T47D (cell line): ENCODE measurements around the gene SMARCA2.

Experiments used
- DNase-seq, 2 experiments: peaks; one replicate each; pipeline versions ENCODE4 v3.0.0 to v3.0.0-alpha.2; 2011 to 2012; ENCODE audit warnings: low read depth in 1 of 2, low spot score in 1 of 2
- JUND ChIP-seq: IDR thresholded peaks from 2 replicates; pipeline ENCODE4 v1.6.1; 2012; ENCODE audit warnings: low read depth
- in situ Hi-C: cut with HindIII; loops from 2 replicates; pipeline ENCODE4 v1.10.0; 2016; ENCODE audit warnings: low sequenced_read_pairs, low pct_unique_long_range_greater_than_20kb

SMARCA2 gene

GRCh38 chr9:2190939-2191608 is 175.9 kb downstream of the SMARCA2 start:
- in situ Hi-C loops: no loop called here
- no peak for DNase-seq
- no peak for TF ChIP-seq JUND

DNA sequence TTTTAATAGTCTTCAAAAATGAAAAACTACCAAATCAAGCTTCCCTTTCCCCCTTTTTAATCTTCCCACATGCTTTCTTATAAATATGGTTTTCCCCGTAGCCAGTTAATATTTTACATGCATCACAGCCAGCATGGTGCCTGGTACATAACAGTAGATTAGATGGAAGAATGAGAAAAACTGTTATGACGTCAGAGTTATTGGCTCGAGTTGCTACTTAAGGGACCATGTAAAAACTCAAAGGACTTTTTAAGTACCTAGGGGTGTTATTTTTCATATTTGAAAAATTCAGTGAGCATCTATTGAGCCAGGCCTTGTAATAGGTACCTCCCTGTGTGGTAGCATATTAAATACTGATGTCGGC is 176.4 kb downstream of the SMARCA2 start:
- TF ChIP-seq JUND: no peak
- no peak for DNase-seq
- in situ Hi-C loops: no loop called here

DNA sequence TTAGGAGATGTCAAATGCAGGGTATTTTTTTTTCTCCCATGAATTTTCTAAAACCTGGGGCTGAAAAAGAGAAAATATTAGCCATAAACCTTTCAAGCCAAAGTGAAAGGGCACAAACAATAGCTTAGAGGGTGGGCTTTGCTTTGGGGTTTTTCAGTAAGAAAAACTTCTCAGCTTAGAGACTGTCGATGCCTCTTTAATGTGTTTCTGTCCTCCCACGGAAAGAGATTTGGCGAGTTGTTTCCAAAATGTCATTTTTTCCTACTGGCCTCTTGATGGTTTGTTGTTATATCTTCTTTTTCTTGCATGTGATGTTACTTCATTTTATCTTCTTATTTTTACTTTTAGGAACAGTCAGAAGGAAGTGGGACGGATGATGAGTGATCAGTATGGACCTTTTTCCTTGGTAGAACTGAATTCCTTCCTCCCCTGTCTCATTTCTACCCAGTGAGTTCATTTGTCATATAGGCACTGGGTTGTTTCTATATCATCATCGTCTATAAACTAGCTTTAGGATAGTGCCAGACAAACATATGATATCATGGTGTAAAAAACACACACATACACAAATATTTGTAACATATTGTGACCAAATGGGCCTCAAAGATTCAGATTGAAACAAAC is 177.3 kb downstream of the SMARCA2 start:
- in situ Hi-C loops: no loop called here
- no peak for DNase-seq
- no peak for TF ChIP-seq JUND

- in situ Hi-C loops: no loop called here
- no peak for DNase-seq
- TF ChIP-seq JUND: no peak
Measured at GRCh38 chr9:2193552-2193951, 178.4 kb downstream of the SMARCA2 start.

DNA sequence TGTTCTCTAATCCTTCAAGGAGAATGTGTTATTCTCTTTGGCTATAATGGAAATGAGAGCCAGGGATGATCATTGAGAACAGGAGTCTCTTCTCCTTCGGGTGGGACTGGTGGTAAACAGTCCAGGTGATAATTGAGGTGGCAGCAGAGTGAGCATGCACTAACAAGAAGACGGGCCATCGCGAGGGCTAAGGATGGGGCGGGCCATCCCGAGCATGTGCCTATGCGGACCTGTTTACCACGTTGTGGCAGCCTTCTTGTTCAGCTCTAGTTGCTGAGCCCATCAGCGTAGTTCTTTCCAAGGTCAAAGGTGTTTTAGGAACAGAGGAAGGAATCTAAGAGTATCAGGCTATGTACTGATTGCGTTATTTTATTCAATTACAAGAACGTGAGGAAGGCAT is 180.1 kb downstream of the SMARCA2 start:
- TF ChIP-seq JUND: no peak
- DNase-seq: no peak
- in situ Hi-C loops: no loop called here

- in situ Hi-C loops: no loop called here
- DNase-seq: no peak
- no peak for TF ChIP-seq JUND
Measured at GRCh38 chr9:2196757-2197156, 181.6 kb downstream of the SMARCA2 start.

GRCh38 chr9:2198956-2199635 is 183.9 kb downstream of the SMARCA2 start:
- TF ChIP-seq JUND: no peak
- in situ Hi-C loops: no loop called here
- no peak for DNase-seq

DNA sequence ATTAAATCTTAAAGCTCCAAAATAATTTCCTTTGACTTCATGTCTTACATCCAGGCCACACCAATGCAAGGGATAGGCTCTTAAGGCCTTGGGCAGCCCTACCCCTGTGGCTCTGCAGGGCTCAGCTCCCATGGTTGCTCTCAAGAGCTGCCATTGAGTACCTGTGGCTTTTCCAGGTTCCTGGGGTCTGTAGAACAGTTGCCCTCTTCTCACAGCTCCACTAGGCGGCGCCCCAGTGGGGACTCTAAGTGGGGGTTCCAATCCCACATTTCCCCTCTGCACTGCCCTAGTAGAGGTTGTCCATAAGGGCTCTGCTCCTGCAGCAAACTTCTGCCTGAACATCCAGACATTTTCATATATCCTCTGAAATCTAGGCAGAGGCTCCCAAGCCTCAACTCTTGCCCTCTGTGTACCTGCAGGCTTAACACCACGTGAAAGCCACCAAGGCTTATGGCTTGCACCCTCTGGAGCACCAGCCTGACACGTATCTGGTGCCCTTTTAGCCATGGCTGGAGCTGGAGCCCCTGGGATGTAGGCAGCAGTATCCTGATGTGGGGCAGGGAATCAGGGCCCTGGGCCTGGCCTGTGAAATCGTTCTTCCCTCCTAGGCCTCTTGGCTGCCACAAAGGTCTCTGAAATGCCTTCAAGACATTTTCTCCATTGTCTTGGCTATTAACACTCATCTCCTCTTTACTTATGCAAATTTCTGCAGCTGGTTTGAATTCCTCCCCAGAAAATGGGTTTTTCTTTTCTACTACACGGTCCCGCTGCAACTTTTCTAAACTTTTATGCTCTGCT is 185.1 kb downstream of the SMARCA2 start:
- no peak for TF ChIP-seq JUND
- in situ Hi-C loops: no loop called here
- DNase-seq: no peak

DNA sequence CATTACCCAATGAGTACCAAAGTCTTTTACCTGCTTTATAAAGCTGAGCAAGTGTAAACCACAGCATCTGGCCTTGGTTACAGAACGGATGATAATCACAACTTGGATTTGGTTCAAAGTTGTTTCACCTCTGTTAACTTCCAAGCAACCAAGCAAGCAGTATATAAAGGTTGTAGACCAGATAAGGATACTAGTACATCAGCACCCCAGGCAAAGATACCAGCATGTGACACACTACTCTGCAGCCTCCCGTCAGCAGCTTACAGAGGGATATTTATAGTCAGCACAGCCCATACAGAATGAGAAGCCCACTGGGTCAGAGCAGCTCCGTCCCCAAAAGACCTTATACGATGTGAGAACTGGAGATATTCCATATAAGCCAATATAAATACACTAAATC is 193.3 kb downstream of the SMARCA2 start:
- in situ Hi-C loops: no loop called here
- no peak for TF ChIP-seq JUND
- DNase-seq: no peak

- DNase-seq: no peak
- in situ Hi-C loops: no loop called here
- TF ChIP-seq JUND: no peak
Measured at GRCh38 chr9:2208991-2209390, 193.8 kb downstream of the SMARCA2 start.

DNA sequence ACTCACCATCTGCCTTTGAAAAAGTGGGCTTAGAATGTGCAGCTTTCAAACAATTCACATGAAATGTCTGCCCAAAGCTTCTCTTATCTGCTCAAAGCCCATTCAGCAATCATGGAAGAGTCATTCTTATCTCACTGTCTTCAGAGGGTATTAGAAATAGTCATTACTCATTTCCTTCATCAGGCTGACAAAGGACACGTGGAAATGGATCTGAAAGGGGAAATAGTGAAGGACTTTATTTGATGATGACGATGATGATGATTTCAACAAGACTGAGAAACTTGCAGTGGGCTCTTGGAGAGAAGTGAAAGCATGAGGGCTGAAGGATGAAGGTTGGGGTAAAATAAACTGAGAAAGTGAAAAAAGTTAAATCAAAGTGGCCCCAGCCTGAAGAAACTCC is 194.3 kb downstream of the SMARCA2 start:
- TF ChIP-seq JUND: no peak
- DNase-seq: no peak
- in situ Hi-C loops: no loop called here

GRCh38 chr9:2210201-2210600 is 195.1 kb downstream of the SMARCA2 start:
- no peak for TF ChIP-seq JUND
- in situ Hi-C loops: no loop called here
- no peak for DNase-seq
